HEK293 (cell line): Measurements from ENCODE around the gene IDUA.
A peak's percentile ranks its signal among the peaks of the same experiment; 100 is the strongest.

Experiments
- CTCF ChIA-PET: fragments of 350-600 bp; formaldehyde crosslinking; extraction: SDS; loops from one replicate; lab custom pipeline; 2021; ENCODE audit warnings: antibody characterized with exemption; lab: Yijun Ruan, JAX
- POLR2A ChIA-PET: fragments of 300-600 bp; formaldehyde crosslinking; extraction: SDS; loops from one replicate; lab custom pipeline; 2020; ENCODE audit warnings: antibody characterized with exemption, inconsistent platforms; lab: Yijun Ruan, JAX
- H3K27ac ChIP-seq: fragments of 200-500 bp; sonication (Bioruptor generic); 2 replicates; pipeline ENCODE4 v1.5.1; 2014; ENCODE audit warnings: low read depth, low read length, control low read depth, inconsistent platforms; ENCODE audit errors: extremely low read depth
- H3K36me3 ChIP-seq, 2 experiments: fragments of 200-500 bp in 1 of 2; sonication (Bioruptor generic) in 1 of 2; 1 replicate in 1 of 2; 2 replicates in 1 of 2; pipeline ENCODE4 v1.5.1; 2014 to 2017; ENCODE audit warnings: inconsistent platforms in 2 of 2, low read length in 2 of 2; ENCODE audit not compliant: control insufficient read depth in 2 of 2, insufficient read depth in 1 of 2
- H3K4me1 ChIP-seq: fragments of 200-500 bp; sonication (Bioruptor generic); 2 replicates; pipeline ENCODE4 v1.5.1; 2014; ENCODE audit warnings: mild to moderate bottlenecking, low read length, inconsistent platforms; ENCODE audit not compliant: control insufficient read depth, insufficient read depth
- H3K4me3 ChIP-seq: 2 replicates; pipeline ENCODE4 v1.5.1; 2011; ENCODE audit warnings: low read depth, mild to moderate bottlenecking, control low read depth, low read length, moderate library complexity
- H3K9me3 ChIP-seq: fragments of 200-500 bp; sonication (Bioruptor generic); 2 replicates; pipeline ENCODE4 v1.5.1; 2014; ENCODE audit warnings: low read depth, low read length, inconsistent platforms; ENCODE audit not compliant: control insufficient read depth, insufficient read depth
- BCL11A ChIP-seq: fragments of 450-650 bp; formaldehyde crosslinking; IDR thresholded peaks from 2 replicates; pipeline ENCODE4 v1.5.1; 2016; ENCODE audit warnings: low read depth, missing biosample characterization, missing genetic modification characterization
- GFI1B ChIP-seq: fragments of 450-650 bp; formaldehyde crosslinking; IDR thresholded peaks from 2 replicates; pipeline ENCODE4 v1.5.1; 2016; ENCODE audit warnings: missing biosample characterization, missing genetic modification characterization
- GLIS2 ChIP-seq: fragments of 450-650 bp; formaldehyde crosslinking; IDR thresholded peaks from 2 replicates; pipeline ENCODE4 v1.5.1; 2016; ENCODE audit warnings: missing biosample characterization, missing genetic modification characterization
- HIC1 ChIP-seq: fragments of 450-650 bp; formaldehyde crosslinking; IDR thresholded peaks from 2 replicates; pipeline ENCODE4 v1.5.1; 2016; ENCODE audit warnings: missing biosample characterization, missing genetic modification characterization
- INSM2 ChIP-seq: fragments of 450-650 bp; formaldehyde crosslinking; IDR thresholded peaks from 2 replicates; pipeline ENCODE4 v1.5.1; 2016; ENCODE audit warnings: missing biosample characterization, missing genetic modification characterization
- SALL2 ChIP-seq: fragments of 450-650 bp; formaldehyde crosslinking; IDR thresholded peaks from 2 replicates; pipeline ENCODE4 v1.5.0; 2017; ENCODE audit warnings: missing biosample characterization, mild to moderate bottlenecking, missing genetic modification characterization, borderline replicate concordance
- YY2 ChIP-seq: fragments of 450-650 bp; formaldehyde crosslinking; IDR thresholded peaks from 2 replicates; pipeline ENCODE4 v1.5.1; 2016; ENCODE audit warnings: missing biosample characterization, missing genetic modification characterization
- ZBTB20 ChIP-seq: fragments of 450-650 bp; formaldehyde crosslinking; IDR thresholded peaks from 2 replicates; pipeline ENCODE4 v1.5.1; 2016; ENCODE audit warnings: missing biosample characterization, missing genetic modification characterization
- ZBTB48 ChIP-seq: fragments of 450-650 bp; formaldehyde crosslinking; IDR thresholded peaks from 2 replicates; pipeline ENCODE4 v1.5.1; 2016; ENCODE audit warnings: missing biosample characterization, missing genetic modification characterization
- ZNF132 ChIP-seq: fragments of 450-650 bp; formaldehyde crosslinking; IDR thresholded peaks from 2 replicates; pipeline ENCODE4 v1.5.1; 2017; ENCODE audit warnings: missing biosample characterization, missing genetic modification characterization, borderline replicate concordance
- ZNF155 ChIP-seq: fragments of 450-650 bp; formaldehyde crosslinking; IDR thresholded peaks from 2 replicates; pipeline ENCODE4 v1.5.1; 2016; ENCODE audit warnings: missing biosample characterization, missing genetic modification characterization
- ZNF157 ChIP-seq: fragments of 450-650 bp; formaldehyde crosslinking; IDR thresholded peaks from 2 replicates; pipeline ENCODE4 v1.5.1; 2016; ENCODE audit warnings: missing biosample characterization, missing genetic modification characterization
- ZNF449 ChIP-seq: fragments of 450-650 bp; formaldehyde crosslinking; IDR thresholded peaks from 2 replicates; pipeline ENCODE4 v1.5.1; 2017; ENCODE audit warnings: missing biosample characterization, mild to moderate bottlenecking, missing genetic modification characterization, moderate library complexity
- ZNF473 ChIP-seq: fragments of 450-650 bp; formaldehyde crosslinking; IDR thresholded peaks from 2 replicates; pipeline ENCODE4 v1.5.1; 2017; ENCODE audit warnings: missing biosample characterization, missing genetic modification characterization
- ZNF514 ChIP-seq: fragments of 450-650 bp; formaldehyde crosslinking; IDR thresholded peaks from 2 replicates; pipeline ENCODE4 v1.5.1; 2016; ENCODE audit warnings: missing biosample characterization, missing genetic modification characterization
- ZNF560 ChIP-seq: fragments of 450-650 bp; formaldehyde crosslinking; IDR thresholded peaks from 2 replicates; pipeline ENCODE4 v1.5.1; 2017; ENCODE audit warnings: missing biosample characterization, missing genetic modification characterization, borderline replicate concordance
- ZNF785 ChIP-seq: fragments of 450-650 bp; formaldehyde crosslinking; IDR thresholded peaks from 2 replicates; pipeline ENCODE4 v1.5.1; 2016; ENCODE audit warnings: missing biosample characterization, missing genetic modification characterization
- ZSCAN16 ChIP-seq: fragments of 450-650 bp; formaldehyde crosslinking; IDR thresholded peaks from 2 replicates; pipeline ENCODE4 v1.5.1; 2016; ENCODE audit warnings: missing biosample characterization, missing genetic modification characterization
- ZXDB ChIP-seq: fragments of 450-650 bp; formaldehyde crosslinking; IDR thresholded peaks from 2 replicates; pipeline ENCODE4 v1.5.1; 2016; ENCODE audit warnings: missing biosample characterization, missing genetic modification characterization
- TF ChIP-seq, protein P1 (sequence below): fragments of 450-650 bp; formaldehyde crosslinking; IDR thresholded peaks from 2 replicates; pipeline ENCODE4 v1.5.1; 2017; ENCODE audit warnings: missing biosample characterization, missing genetic modification characterization
- TF ChIP-seq, protein P2 (sequence below): fragments of 450-650 bp; formaldehyde crosslinking; optimal IDR thresholded peaks from 2 replicates; pipeline ENCODE3; 2016; ENCODE audit warnings: missing biosample characterization, mild to moderate bottlenecking, missing genetic modification characterization
- TF ChIP-seq, protein P3 (sequence below): fragments of 450-650 bp; formaldehyde crosslinking; IDR thresholded peaks from 2 replicates; pipeline ENCODE4 v1.5.1; 2017; ENCODE audit warnings: missing biosample characterization, missing genetic modification characterization
- TF ChIP-seq, protein P4 (sequence below): fragments of 450-650 bp; formaldehyde crosslinking; IDR thresholded peaks from 2 replicates; pipeline ENCODE4 v1.5.1; 2016; ENCODE audit warnings: missing biosample characterization, missing genetic modification characterization

The IDUA gene

DNA sequence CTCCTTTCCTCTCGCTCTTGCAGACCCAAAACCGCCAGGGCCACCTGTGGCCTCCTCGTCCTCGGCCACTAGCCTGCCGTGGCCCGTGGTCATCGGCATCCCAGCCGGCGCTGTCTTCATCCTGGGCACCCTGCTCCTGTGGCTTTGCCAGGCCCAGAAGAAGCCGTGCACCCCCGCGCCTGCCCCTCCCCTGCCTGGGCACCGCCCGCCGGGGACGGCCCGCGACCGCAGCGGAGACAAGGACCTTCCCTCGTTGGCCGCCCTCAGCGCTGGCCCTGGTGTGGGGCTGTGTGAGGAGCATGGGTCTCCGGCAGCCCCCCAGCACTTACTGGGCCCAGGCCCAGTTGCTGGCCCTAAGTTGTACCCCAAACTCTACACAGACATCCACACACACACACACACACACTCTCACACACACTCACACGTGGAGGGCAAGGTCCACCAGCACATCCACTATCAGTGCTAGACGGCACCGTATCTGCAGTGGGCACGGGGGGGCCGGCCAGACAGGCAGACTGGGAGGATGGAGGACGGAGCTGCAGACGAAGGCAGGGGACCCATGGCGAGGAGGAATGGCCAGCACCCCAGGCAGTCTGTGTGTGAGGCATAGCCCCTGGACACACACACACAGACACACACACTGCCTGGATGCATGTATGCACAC lies 38.2 kb downstream of the IDUA start:
- ChIA-PET CTCF (no interaction called here), POLR2A (no interaction called here)
- Histone ChIP-seq H3K27ac (no peak overlapping the region), H3K36me3 (peaks cover 0 to 21% of the 10 kb centered on the region in 2 experiments; a peak in 1 of 3 replicates), H3K4me1 (no peaks in the 10 kb centered on the region), H3K9me3 (no peaks in the 10 kb centered on the region), H3K4me3 (no peak overlapping the region)
- TF ChIP-seq, protein P1, sequence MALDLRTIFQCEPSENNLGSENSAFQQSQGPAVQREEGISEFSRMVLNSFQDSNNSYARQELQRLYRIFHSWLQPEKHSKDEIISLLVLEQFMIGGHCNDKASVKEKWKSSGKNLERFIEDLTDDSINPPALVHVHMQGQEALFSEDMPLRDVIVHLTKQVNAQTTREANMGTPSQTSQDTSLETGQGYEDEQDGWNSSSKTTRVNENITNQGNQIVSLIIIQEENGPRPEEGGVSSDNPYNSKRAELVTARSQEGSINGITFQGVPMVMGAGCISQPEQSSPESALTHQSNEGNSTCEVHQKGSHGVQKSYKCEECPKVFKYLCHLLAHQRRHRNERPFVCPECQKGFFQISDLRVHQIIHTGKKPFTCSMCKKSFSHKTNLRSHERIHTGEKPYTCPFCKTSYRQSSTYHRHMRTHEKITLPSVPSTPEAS (tag by site-specific recombination) = 0 out of 2 replicates have a peak, but pooled peaks have one; percentile 44
- TF ChIP-seq ZBTB48 (tag by site-specific recombination) (no peak), BCL11A (tag by site-specific recombination) (no peak), HIC1 (tag by site-specific recombination) (peak; percentile 23; the same call in 1 of the 2 replicates), ZNF132 (tag by site-specific recombination) (no peak), YY2 (tag by site-specific recombination) (no peak), ZNF785 (tag by site-specific recombination) (no peak), ZNF514 (tag by site-specific recombination) (no peak), INSM2 (tag by site-specific recombination) (no peak), ZNF155 (tag by site-specific recombination) (no peak), GLIS2 (peak; percentile 23; the same call in 1 of the 2 replicates), ZNF473 (tag by site-specific recombination) (no peak), ZNF157 (tag by site-specific recombination) (peak; percentile 79), ZBTB20 (tag by site-specific recombination) (no peak), ZSCAN16 (no peak), SALL2 (no peak), GFI1B (no peak), ZNF449 (tag by site-specific recombination) (no peak), ZNF560 (tag by site-specific recombination) (no peak), ZXDB (tag by site-specific recombination) (no peak)
- TF ChIP-seq, protein P2, sequence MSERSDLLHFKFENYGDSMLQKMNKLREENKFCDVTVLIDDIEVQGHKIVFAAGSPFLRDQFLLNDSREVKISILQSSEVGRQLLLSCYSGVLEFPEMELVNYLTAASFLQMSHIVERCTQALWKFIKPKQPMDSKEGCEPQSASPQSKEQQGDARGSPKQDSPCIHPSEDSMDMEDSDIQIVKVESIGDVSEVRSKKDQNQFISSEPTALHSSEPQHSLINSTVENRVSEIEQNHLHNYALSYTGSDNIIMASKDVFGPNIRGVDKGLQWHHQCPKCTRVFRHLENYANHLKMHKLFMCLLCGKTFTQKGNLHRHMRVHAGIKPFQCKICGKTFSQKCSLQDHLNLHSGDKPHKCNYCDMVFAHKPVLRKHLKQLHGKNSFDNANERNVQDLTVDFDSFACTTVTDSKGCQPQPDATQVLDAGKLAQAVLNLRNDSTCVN (tag by site-specific recombination) = no peak
- TF ChIP-seq, protein P3, sequence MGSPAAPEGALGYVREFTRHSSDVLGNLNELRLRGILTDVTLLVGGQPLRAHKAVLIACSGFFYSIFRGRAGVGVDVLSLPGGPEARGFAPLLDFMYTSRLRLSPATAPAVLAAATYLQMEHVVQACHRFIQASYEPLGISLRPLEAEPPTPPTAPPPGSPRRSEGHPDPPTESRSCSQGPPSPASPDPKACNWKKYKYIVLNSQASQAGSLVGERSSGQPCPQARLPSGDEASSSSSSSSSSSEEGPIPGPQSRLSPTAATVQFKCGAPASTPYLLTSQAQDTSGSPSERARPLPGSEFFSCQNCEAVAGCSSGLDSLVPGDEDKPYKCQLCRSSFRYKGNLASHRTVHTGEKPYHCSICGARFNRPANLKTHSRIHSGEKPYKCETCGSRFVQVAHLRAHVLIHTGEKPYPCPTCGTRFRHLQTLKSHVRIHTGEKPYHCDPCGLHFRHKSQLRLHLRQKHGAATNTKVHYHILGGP (tag by site-specific recombination) = no peak
- TF ChIP-seq, protein P4, sequence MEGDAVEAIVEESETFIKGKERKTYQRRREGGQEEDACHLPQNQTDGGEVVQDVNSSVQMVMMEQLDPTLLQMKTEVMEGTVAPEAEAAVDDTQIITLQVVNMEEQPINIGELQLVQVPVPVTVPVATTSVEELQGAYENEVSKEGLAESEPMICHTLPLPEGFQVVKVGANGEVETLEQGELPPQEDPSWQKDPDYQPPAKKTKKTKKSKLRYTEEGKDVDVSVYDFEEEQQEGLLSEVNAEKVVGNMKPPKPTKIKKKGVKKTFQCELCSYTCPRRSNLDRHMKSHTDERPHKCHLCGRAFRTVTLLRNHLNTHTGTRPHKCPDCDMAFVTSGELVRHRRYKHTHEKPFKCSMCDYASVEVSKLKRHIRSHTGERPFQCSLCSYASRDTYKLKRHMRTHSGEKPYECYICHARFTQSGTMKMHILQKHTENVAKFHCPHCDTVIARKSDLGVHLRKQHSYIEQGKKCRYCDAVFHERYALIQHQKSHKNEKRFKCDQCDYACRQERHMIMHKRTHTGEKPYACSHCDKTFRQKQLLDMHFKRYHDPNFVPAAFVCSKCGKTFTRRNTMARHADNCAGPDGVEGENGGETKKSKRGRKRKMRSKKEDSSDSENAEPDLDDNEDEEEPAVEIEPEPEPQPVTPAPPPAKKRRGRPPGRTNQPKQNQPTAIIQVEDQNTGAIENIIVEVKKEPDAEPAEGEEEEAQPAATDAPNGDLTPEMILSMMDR (tag by site-specific recombination) = no peak
